K562 (cell line): Measurements from ENCODE around the gene BASP1. TPM values are rescaled to one million over a fixed set of nuclear protein-coding genes. Genes with fewer than 3 reads are reported as not detected.

Source experiments
- ESRRB ChIP-seq: fragments of 250-450 bp; sonication (Bioruptor Pico); IDR thresholded peaks from 2 replicates; pipeline ENCODE4 v1.5.0; 2020; ENCODE audit warnings: mild to moderate bottlenecking, moderate library complexity, borderline replicate concordance
- POLR2B ChIP-seq: fragments of 450-650 bp; IDR thresholded peaks from 2 replicates; pipeline ENCODE4 v1.6.1; 2018; ENCODE audit warnings: low read depth; ENCODE audit not compliant: partially characterized antibody
- SMAD1 ChIP-seq: fragments of 150-350 bp; IDR thresholded peaks from 2 replicates; pipeline ENCODE4 v1.6.1; 2014; ENCODE audit warnings: low read length, low read depth; ENCODE audit not compliant: partially characterized antibody
- SMARCC2 ChIP-seq: fragments of 450-650 bp; IDR thresholded peaks from 2 replicates; pipeline ENCODE4 v1.6.1; 2017; ENCODE audit warnings: antibody characterized with exemption, moderate library complexity, mild to moderate bottlenecking, low read depth
- ZNF311 ChIP-seq: fragments of 250-450 bp; sonication (Bioruptor Pico); IDR thresholded peaks from 2 replicates; pipeline ENCODE4 v1.4.0; 2020; ENCODE audit warnings: mild to moderate bottlenecking, moderate library complexity
- polyA plus RNA-seq, 8 experiments: library from polyadenylated mRNA; depleted of rRNA in 4 of 8; stranded (reverse) in 5 of 8; unstranded in 3 of 8; fragments of >200 nt; fragmentation: Nextera tagmentation in 2 of 8; fragmentation: Illumina TruSeq in 1 of 8; extraction: Ambion mirVana in 2 of 8; extraction: Trizol in 1 of 8; gene quantifications; 2 replicates each; pipeline versions ENCODE4 v1.2.1 to v1.2.3, GENCODE V29; 2011 to 2014; ENCODE audit warnings: inconsistent platforms in 1 of 8, missing spikeins in 1 of 8
- total RNA-seq, 7 experiments: library from RNA; depleted of rRNA in 6 of 7; stranded (reverse); fragments of >200 nt in 6 of 7; fragmentation: Illumina TruSeq in 2 of 7; extraction: Trizol in 2 of 7; gene quantifications; 2 replicates each; pipeline versions ENCODE4 v1.2.1 to v1.2.3, GENCODE V29; 2011 to 2021; ENCODE audit warnings: low replicate concordance in 1 of 7
- TF ChIP-seq, protein P1 (sequence below), 3 experiments: fragments of 200-800 bp in 1 of 3; sonication (Bioruptor generic) in 1 of 3; sonication (generic) in 1 of 3; formaldehyde crosslinking in 1 of 3; IDR thresholded peaks; 2 replicates each; pipeline versions ENCODE4 v1.6.1 to v1.8.0; 2016 to 2022; ENCODE audit warnings: mild to moderate bottlenecking in 2 of 3, missing compliant biosample characterization in 2 of 3, missing genetic modification characterization in 2 of 3, missing genetic modification reagents in 1 of 3
- TF ChIP-seq, protein P2 (sequence below): fragments of 200-800 bp; sonication (Bioruptor generic); IDR thresholded peaks from 2 replicates; pipeline ENCODE4 v1.6.1; 2017; ENCODE audit warnings: missing genetic modification characterization, missing compliant biosample characterization
- TF ChIP-seq, protein P3 (sequence below): IDR thresholded peaks from 2 replicates; pipeline ENCODE4 v1.6.1; 2011; ENCODE audit not compliant: insufficient read length; ENCODE audit errors: extremely low read depth
- TF ChIP-seq, protein P4 (sequence below): fragments of 450-650 bp; formaldehyde crosslinking; IDR thresholded peaks from 2 replicates; pipeline ENCODE4 v1.4.0; 2022; ENCODE audit warnings: missing genetic modification characterization

BASP1 gene
- total and polyA plus RNA-seq, 9 of the 15 experiments (the other 6 are each of a cell fraction or from before 2014, with no cell fraction given), result 0.22 TPM; not detected in 8

DNA sequence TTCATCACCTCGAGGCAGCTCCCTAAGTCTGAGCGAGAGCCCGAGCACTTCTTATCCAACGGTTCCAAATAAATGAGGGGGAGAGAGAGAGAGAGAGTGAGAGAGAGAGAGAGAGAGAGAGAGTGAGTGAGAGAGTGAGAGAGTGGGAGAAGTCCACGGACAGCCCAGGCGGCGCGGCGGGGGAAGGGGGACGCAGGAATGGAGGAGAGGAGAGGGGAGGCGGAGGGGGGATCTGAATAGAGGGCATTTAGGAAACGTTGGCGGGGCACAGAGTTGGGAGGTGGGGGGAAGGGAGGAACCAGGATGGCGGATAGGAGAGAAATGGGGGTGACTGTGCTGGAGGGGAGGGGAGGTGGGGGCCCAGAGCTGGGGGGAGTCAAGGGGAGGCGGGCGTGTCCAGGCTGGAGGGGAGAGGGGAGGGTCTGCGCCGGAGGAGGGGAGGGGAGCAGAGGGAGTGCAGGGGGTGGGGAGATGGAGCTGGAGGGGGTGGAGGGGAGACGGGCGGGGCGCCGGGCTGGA is 398 bp upstream of the BASP1 start (continued):
- TF ChIP-seq, protein P1, sequence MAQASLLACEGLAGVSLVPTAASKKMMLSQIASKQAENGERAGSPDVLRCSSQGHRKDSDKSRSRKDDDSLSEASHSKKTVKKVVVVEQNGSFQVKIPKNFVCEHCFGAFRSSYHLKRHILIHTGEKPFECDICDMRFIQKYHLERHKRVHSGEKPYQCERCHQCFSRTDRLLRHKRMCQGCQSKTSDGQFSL (CRISPR knock-in tag; IDR thresholded peaks at IDR 0.05), result no peak
- TF ChIP-seq, protein P1 (tag; IDR thresholded peaks at IDR 0.05), result no peak
- TF ChIP-seq ZNF311 (CRISPR knock-in tag), result no peak
- TF ChIP-seq SMARCC2, result no peak
- no peak for TF ChIP-seq ESRRB (CRISPR knock-in tag)
- TF ChIP-seq, protein P2, sequence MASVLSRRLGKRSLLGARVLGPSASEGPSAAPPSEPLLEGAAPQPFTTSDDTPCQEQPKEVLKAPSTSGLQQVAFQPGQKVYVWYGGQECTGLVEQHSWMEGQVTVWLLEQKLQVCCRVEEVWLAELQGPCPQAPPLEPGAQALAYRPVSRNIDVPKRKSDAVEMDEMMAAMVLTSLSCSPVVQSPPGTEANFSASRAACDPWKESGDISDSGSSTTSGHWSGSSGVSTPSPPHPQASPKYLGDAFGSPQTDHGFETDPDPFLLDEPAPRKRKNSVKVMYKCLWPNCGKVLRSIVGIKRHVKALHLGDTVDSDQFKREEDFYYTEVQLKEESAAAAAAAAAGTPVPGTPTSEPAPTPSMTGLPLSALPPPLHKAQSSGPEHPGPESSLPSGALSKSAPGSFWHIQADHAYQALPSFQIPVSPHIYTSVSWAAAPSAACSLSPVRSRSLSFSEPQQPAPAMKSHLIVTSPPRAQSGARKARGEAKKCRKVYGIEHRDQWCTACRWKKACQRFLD, result no peak
- no peak for TF ChIP-seq POLR2B
- TF ChIP-seq, protein P3, sequence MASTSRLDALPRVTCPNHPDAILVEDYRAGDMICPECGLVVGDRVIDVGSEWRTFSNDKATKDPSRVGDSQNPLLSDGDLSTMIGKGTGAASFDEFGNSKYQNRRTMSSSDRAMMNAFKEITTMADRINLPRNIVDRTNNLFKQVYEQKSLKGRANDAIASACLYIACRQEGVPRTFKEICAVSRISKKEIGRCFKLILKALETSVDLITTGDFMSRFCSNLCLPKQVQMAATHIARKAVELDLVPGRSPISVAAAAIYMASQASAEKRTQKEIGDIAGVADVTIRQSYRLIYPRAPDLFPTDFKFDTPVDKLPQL, result no peak
- no peak for TF ChIP-seq SMAD1
- TF ChIP-seq, protein P4, sequence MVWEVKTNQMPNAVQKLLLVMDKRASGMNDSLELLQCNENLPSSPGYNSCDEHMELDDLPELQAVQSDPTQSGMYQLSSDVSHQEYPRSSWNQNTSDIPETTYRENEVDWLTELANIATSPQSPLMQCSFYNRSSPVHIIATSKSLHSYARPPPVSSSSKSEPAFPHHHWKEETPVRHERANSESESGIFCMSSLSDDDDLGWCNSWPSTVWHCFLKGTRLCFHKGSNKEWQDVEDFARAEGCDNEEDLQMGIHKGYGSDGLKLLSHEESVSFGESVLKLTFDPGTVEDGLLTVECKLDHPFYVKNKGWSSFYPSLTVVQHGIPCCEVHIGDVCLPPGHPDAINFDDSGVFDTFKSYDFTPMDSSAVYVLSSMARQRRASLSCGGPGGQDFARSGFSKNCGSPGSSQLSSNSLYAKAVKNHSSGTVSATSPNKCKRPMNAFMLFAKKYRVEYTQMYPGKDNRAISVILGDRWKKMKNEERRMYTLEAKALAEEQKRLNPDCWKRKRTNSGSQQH (CRISPR knock-in tag), result no peak
